Measurements from ENCODE around the gene LPP.

LPP gene

GRCh38 chr3:188390775-188391443 is 237.0 kb downstream of the LPP start:
- Histone ChIP-seq H3K27me3 (ENCODE audit: insufficient read depth, poor library complexity, severe bottlenecking) (no peaks in the 10 kb centered on the region), H3K4me3 (ENCODE audit: severe bottlenecking) (no peak overlapping the region), H3K9me3 (ENCODE audit: severe bottlenecking) (no peaks in the 10 kb centered on the region), H3K4me1 (ENCODE audit: insufficient read depth, poor library complexity, severe bottlenecking) (peaks cover 29% of the 10 kb centered on the region), H3K36me3 (ENCODE audit: low read depth) (no peaks in the 10 kb centered on the region), H3K27ac (ENCODE audit: poor library complexity, severe bottlenecking) (peak overlapping the region; percentile 64)
- DNase-seq (ENCODE audit: low spot score), result no peak
- TF ChIP-seq, protein P1, sequence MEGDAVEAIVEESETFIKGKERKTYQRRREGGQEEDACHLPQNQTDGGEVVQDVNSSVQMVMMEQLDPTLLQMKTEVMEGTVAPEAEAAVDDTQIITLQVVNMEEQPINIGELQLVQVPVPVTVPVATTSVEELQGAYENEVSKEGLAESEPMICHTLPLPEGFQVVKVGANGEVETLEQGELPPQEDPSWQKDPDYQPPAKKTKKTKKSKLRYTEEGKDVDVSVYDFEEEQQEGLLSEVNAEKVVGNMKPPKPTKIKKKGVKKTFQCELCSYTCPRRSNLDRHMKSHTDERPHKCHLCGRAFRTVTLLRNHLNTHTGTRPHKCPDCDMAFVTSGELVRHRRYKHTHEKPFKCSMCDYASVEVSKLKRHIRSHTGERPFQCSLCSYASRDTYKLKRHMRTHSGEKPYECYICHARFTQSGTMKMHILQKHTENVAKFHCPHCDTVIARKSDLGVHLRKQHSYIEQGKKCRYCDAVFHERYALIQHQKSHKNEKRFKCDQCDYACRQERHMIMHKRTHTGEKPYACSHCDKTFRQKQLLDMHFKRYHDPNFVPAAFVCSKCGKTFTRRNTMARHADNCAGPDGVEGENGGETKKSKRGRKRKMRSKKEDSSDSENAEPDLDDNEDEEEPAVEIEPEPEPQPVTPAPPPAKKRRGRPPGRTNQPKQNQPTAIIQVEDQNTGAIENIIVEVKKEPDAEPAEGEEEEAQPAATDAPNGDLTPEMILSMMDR (IDR thresholded peaks at IDR 0.05; ENCODE audit: poor library complexity, severe bottlenecking), result no peak
- ATAC-seq (ENCODE audit: low read depth), result no peak

DNA sequence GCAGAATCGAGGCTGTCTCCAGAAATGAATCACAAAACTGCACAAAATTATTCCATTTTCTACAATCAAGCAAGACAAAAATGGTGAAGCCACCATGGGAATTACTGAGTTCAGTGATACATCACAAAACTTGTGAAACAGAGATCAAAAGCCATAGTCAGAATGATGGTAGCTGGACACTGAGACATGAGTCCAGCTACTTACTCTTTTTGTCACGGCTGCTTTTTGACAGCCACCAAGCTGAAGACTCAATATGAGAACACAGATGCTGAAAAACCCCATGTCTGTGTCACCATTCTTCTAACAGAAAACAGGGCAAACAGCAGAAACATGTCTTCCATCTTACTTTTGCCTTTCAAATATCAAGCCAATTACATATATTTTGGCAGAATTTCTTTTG is 237.6 kb downstream of the LPP start:
- Histone ChIP-seq H3K4me3 (ENCODE audit: severe bottlenecking) (no peak overlapping the region), H3K9me3 (ENCODE audit: severe bottlenecking) (no peaks in the 10 kb centered on the region), H3K27ac (ENCODE audit: poor library complexity, severe bottlenecking) (no peak overlapping the region), H3K4me1 (ENCODE audit: insufficient read depth, poor library complexity, severe bottlenecking) (peaks cover 36% of the 10 kb centered on the region), H3K36me3 (ENCODE audit: low read depth) (no peaks in the 10 kb centered on the region), H3K27me3 (ENCODE audit: insufficient read depth, poor library complexity, severe bottlenecking) (no peaks in the 10 kb centered on the region)
- ATAC-seq (ENCODE audit: low read depth), result no peak
- TF ChIP-seq, protein P1 (IDR thresholded peaks at IDR 0.05; ENCODE audit: poor library complexity, severe bottlenecking), result no peak
- no peak for DNase-seq (ENCODE audit: low spot score)

DNA sequence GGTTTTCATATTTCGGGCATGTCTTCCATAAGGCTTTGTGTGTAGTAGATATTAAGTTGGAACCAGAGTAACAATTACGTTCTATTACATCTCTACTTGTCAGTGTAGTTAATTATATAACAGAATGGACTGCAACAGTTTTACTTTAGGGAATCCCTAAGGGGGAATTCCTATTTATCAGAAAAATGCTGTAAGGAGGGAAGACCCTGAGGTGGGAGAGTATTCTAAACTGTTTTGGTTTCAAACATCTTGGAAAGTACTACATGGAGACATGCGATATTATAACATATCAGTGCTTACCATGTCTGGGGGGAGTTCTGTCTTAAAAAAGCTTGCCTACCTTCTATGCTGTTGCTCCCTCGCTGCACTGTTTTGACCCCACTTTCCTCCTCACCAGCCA is 238.1 kb downstream of the LPP start:
- Histone ChIP-seq H3K27ac (ENCODE audit: poor library complexity, severe bottlenecking) (no peak overlapping the region), H3K36me3 (ENCODE audit: low read depth) (no peaks in the 10 kb centered on the region), H3K9me3 (ENCODE audit: severe bottlenecking) (no peaks in the 10 kb centered on the region), H3K4me3 (ENCODE audit: severe bottlenecking) (no peak overlapping the region), H3K27me3 (ENCODE audit: insufficient read depth, poor library complexity, severe bottlenecking) (no peaks in the 10 kb centered on the region), H3K4me1 (ENCODE audit: insufficient read depth, poor library complexity, severe bottlenecking) (peaks cover 37% of the 10 kb centered on the region)
- TF ChIP-seq, protein P1 (IDR thresholded peaks at IDR 0.05; ENCODE audit: poor library complexity, severe bottlenecking), result no peak
- DNase-seq (ENCODE audit: low spot score), result no peak
- no peak for ATAC-seq (ENCODE audit: low read depth)

DNA sequence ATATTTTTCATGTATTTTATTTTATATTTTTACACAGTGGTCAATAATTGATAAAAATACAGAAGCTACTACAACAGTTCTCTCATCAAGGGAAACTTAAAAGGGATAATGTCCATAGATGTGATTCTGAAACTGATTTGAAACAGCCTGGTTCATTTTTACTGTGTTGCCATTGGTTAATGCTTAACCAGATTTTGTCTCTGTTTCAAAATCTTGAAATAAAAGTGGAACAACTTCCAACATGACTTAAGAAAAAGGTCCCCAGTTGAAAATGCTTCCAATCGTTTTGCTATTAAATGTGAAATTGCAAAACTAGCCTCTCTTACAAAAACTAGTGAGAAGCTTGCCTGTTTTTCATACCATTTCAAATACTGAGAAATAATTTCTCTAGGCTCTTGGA is 240.7 kb downstream of the LPP start:
- Histone ChIP-seq H3K9me3 (ENCODE audit: severe bottlenecking) (no peaks in the 10 kb centered on the region), H3K4me3 (ENCODE audit: severe bottlenecking) (no peak overlapping the region), H3K36me3 (ENCODE audit: low read depth) (no peaks in the 10 kb centered on the region), H3K27ac (ENCODE audit: poor library complexity, severe bottlenecking) (no peak overlapping the region), H3K27me3 (ENCODE audit: insufficient read depth, poor library complexity, severe bottlenecking) (no peaks in the 10 kb centered on the region), H3K4me1 (ENCODE audit: insufficient read depth, poor library complexity, severe bottlenecking) (peaks cover 20% of the 10 kb centered on the region)
- TF ChIP-seq, protein P1 (IDR thresholded peaks at IDR 0.05; ENCODE audit: poor library complexity, severe bottlenecking), result no peak
- ATAC-seq (ENCODE audit: low read depth) (no peak), DNase-seq (ENCODE audit: low spot score) (no peak)

- H3K27me3 ChIP-seq (ENCODE audit: insufficient read depth, poor library complexity, severe bottlenecking), result no peaks in the 10 kb centered on the region
- no peaks in the 10 kb centered on the region for H3K9me3 ChIP-seq (ENCODE audit: severe bottlenecking)
- no peaks in the 10 kb centered on the region for H3K36me3 ChIP-seq (ENCODE audit: low read depth)
- peaks cover 12% of the 10 kb centered on the region for H3K4me1 ChIP-seq (ENCODE audit: insufficient read depth, poor library complexity, severe bottlenecking)
- DNase-seq (ENCODE audit: low spot score) (no peak), ATAC-seq (ENCODE audit: low read depth) (peak; percentile 62)
- TF ChIP-seq, protein P1 (IDR thresholded peaks at IDR 0.05; ENCODE audit: poor library complexity, severe bottlenecking), result no peak
- H3K27ac ChIP-seq (ENCODE audit: poor library complexity, severe bottlenecking), result no peak overlapping the region
- H3K4me3 ChIP-seq (ENCODE audit: severe bottlenecking), result no peak overlapping the region
Measured at GRCh38 chr3:188396251-188396650, 242.3 kb downstream of the LPP start.
